ENCODE measurements around the gene NRF1.

The NRF1 gene

GRCh38 chr7:129771928-129772479 is 160.5 kb downstream of the NRF1 start:
- Histone ChIP-seq H3K27ac (ENCODE audit: low read depth, low read length, poor library complexity, severe bottlenecking) (no peak overlapping the region), H3K4me3 (ENCODE audit: low read depth, low read length, poor library complexity, severe bottlenecking) (no peak overlapping the region), H3K4me1 (ENCODE audit: insufficient read depth, low read length, severe bottlenecking) (no peaks in the 10 kb centered on the region), H3K9ac (ENCODE audit: low read length) (no peak overlapping the region), H3K27me3 (ENCODE audit: insufficient read depth, low read length) (peaks cover 6% of the 10 kb centered on the region; the same call in 1 of the 2 replicates), H4K20me1 (ENCODE audit: insufficient read depth, low read length) (no peaks in the 10 kb centered on the region), H2AFZ (ENCODE audit: low read length) (no peak overlapping the region), H3K79me2 (ENCODE audit: insufficient read depth, low read length) (no peaks in the 10 kb centered on the region), H3K9me3 (ENCODE audit: low read length) (no peaks in the 10 kb centered on the region), H3K36me3 (ENCODE audit: insufficient read depth, low read length) (no peaks in the 10 kb centered on the region), H3F3A (ENCODE audit: insufficient read depth, low read length) (no peaks in the 10 kb centered on the region), H3K4me2 (ENCODE audit: low read length) (no peak overlapping the region), H3K9me2 (ENCODE audit: low read depth, low read length) (no peaks in the 10 kb centered on the region)
- TF ChIP-seq, protein P1, sequence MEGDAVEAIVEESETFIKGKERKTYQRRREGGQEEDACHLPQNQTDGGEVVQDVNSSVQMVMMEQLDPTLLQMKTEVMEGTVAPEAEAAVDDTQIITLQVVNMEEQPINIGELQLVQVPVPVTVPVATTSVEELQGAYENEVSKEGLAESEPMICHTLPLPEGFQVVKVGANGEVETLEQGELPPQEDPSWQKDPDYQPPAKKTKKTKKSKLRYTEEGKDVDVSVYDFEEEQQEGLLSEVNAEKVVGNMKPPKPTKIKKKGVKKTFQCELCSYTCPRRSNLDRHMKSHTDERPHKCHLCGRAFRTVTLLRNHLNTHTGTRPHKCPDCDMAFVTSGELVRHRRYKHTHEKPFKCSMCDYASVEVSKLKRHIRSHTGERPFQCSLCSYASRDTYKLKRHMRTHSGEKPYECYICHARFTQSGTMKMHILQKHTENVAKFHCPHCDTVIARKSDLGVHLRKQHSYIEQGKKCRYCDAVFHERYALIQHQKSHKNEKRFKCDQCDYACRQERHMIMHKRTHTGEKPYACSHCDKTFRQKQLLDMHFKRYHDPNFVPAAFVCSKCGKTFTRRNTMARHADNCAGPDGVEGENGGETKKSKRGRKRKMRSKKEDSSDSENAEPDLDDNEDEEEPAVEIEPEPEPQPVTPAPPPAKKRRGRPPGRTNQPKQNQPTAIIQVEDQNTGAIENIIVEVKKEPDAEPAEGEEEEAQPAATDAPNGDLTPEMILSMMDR (IDR thresholded peaks at IDR 0.05; ENCODE audit: low read length): no peak
- no peak for TF ChIP-seq EZH2 (IDR thresholded peaks at IDR 0.05; ENCODE audit: borderline replicate concordance, low read length)

DNA sequence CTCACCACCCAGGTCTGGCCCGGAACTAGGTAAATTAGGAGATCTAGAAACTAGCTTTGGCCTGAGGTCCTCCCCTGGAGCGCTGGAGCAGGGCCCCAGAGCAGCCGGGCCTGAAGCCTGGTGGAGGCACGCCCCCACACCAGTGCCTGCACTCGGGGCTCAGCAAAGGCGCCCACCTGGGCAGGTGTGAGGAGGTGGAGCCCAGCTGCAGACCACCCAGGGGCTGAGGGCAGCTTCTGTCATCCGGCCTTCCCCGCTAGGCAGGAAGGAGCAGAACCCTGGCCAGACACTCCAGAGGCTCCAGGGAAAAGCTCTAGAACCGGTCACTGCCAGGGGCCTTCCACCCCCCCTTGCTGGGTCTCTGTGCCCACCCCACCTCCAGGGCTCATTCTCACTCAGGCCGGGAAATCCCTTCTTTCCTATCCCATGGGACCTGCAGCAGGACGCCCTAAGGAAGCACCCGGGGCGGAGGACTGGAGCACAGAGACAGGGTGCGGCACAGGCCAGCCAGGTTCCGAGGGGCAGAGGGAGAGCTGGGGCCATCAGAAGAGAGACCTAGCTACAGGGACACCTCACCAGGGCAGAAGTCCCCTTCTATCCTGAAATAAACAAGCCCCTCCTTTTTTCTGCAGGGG is 161.2 kb downstream of the NRF1 start:
- no peak overlapping the region for H3K27ac ChIP-seq (ENCODE audit: low read depth, low read length, poor library complexity, severe bottlenecking)
- no peaks in the 10 kb centered on the region for H3K4me1 ChIP-seq (ENCODE audit: insufficient read depth, low read length, severe bottlenecking)
- no peak overlapping the region for H3K9ac ChIP-seq (ENCODE audit: low read length)
- H3K9me2 ChIP-seq (ENCODE audit: low read depth, low read length): no peaks in the 10 kb centered on the region
- no peak overlapping the region for H3K4me2 ChIP-seq (ENCODE audit: low read length)
- H3K27me3 ChIP-seq (ENCODE audit: insufficient read depth, low read length): peaks cover 12% of the 10 kb centered on the region; the same call in 1 of the 2 replicates
- no peaks in the 10 kb centered on the region for H3K9me3 ChIP-seq (ENCODE audit: low read length)
- no peaks in the 10 kb centered on the region for H3K36me3 ChIP-seq (ENCODE audit: insufficient read depth, low read length)
- H4K20me1 ChIP-seq (ENCODE audit: insufficient read depth, low read length): no peaks in the 10 kb centered on the region
- H3K79me2 ChIP-seq (ENCODE audit: insufficient read depth, low read length): no peaks in the 10 kb centered on the region
- no peak overlapping the region for H3K4me3 ChIP-seq (ENCODE audit: low read depth, low read length, poor library complexity, severe bottlenecking)
- no peak for TF ChIP-seq EZH2 (IDR thresholded peaks at IDR 0.05; ENCODE audit: borderline replicate concordance, low read length)
- TF ChIP-seq, protein P1 (IDR thresholded peaks at IDR 0.05; ENCODE audit: low read length): no peak
- H3F3A ChIP-seq (ENCODE audit: insufficient read depth, low read length): no peaks in the 10 kb centered on the region
- no peak overlapping the region for H2AFZ ChIP-seq (ENCODE audit: low read length)

DNA sequence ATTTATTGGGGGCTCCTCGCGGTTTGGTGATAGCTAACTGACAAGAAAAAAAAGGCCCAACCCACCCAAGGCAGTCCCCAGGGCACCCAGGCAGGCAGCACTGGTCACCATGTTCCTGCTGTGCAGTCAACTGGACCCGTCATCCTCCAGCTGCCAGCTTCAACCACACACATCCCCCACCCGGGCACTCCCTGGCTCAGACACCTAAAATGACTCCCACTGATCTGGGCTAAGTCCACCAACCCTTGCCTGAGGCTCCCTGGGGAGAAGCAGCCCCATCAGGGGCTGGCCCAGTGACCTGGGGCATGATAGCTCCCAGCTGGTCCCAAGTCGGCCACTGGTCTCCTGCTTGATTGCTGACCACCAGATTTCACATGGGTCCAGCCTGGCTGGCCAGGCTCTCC is 161.8 kb downstream of the NRF1 start:
- H4K20me1 ChIP-seq (ENCODE audit: insufficient read depth, low read length): no peaks in the 10 kb centered on the region
- no peak overlapping the region for H3K4me2 ChIP-seq (ENCODE audit: low read length)
- no peak overlapping the region for H2AFZ ChIP-seq (ENCODE audit: low read length)
- H3K79me2 ChIP-seq (ENCODE audit: insufficient read depth, low read length): no peaks in the 10 kb centered on the region
- H3K9ac ChIP-seq (ENCODE audit: low read length): no peak overlapping the region
- H3K9me2 ChIP-seq (ENCODE audit: low read depth, low read length): no peaks in the 10 kb centered on the region
- H3K4me3 ChIP-seq (ENCODE audit: low read depth, low read length, poor library complexity, severe bottlenecking): no peak overlapping the region
- no peaks in the 10 kb centered on the region for H3K36me3 ChIP-seq (ENCODE audit: insufficient read depth, low read length)
- no peak overlapping the region for H3K27ac ChIP-seq (ENCODE audit: low read depth, low read length, poor library complexity, severe bottlenecking)
- H3K4me1 ChIP-seq (ENCODE audit: insufficient read depth, low read length, severe bottlenecking): no peaks in the 10 kb centered on the region
- H3F3A ChIP-seq (ENCODE audit: insufficient read depth, low read length): no peaks in the 10 kb centered on the region
- H3K27me3 ChIP-seq (ENCODE audit: insufficient read depth, low read length): peaks cover 18% of the 10 kb centered on the region; the same call in 1 of the 2 replicates
- H3K9me3 ChIP-seq (ENCODE audit: low read length): no peaks in the 10 kb centered on the region
- TF ChIP-seq, protein P1 (IDR thresholded peaks at IDR 0.05; ENCODE audit: low read length): no peak
- TF ChIP-seq EZH2 (IDR thresholded peaks at IDR 0.05; ENCODE audit: borderline replicate concordance, low read length): no peak
